WERI-Rb-1 (cell line): ENCODE results near the gene NRXN3.

Experiments used
- DNase-seq: peaks from one replicate; pipeline ENCODE4 v3.0.0-alpha.2; 2020
- H3K27ac ChIP-seq: fragments of 250-450 bp; sonication (Bioruptor Pico); 2 replicates; pipeline ENCODE4 v1.5.1; 2020; ENCODE audit warnings: mild to moderate bottlenecking, moderate library complexity
- H3K27me3 ChIP-seq: fragments of 250-450 bp; sonication (Bioruptor Pico); 2 replicates; pipeline ENCODE4 v1.5.1; 2021; ENCODE audit warnings: mild to moderate bottlenecking, low read depth, moderate library complexity; ENCODE audit not compliant: insufficient read depth, severe bottlenecking
- H3K36me3 ChIP-seq: fragments of 250-450 bp; sonication (Bioruptor Pico); 2 replicates; pipeline ENCODE4 v1.5.1; 2020; ENCODE audit warnings: mild to moderate bottlenecking, moderate library complexity
- H3K4me3 ChIP-seq: 2 replicates; pipeline ENCODE4 v1.5.1; 2011; ENCODE audit warnings: low read depth, mild to moderate bottlenecking, control low read depth, low read length
- H3K9me3 ChIP-seq: fragments of 250-450 bp; sonication (Bioruptor Pico); 2 replicates; pipeline ENCODE4 v1.5.1; 2021; ENCODE audit warnings: mild to moderate bottlenecking, moderate library complexity; ENCODE audit not compliant: severe bottlenecking
- TF ChIP-seq, protein P1 (sequence below): IDR thresholded peaks from 2 replicates; pipeline ENCODE4 v1.5.1; 2011; ENCODE audit warnings: low read depth, mild to moderate bottlenecking, control low read depth, inconsistent platforms, low read length

NRXN3 gene

DNA sequence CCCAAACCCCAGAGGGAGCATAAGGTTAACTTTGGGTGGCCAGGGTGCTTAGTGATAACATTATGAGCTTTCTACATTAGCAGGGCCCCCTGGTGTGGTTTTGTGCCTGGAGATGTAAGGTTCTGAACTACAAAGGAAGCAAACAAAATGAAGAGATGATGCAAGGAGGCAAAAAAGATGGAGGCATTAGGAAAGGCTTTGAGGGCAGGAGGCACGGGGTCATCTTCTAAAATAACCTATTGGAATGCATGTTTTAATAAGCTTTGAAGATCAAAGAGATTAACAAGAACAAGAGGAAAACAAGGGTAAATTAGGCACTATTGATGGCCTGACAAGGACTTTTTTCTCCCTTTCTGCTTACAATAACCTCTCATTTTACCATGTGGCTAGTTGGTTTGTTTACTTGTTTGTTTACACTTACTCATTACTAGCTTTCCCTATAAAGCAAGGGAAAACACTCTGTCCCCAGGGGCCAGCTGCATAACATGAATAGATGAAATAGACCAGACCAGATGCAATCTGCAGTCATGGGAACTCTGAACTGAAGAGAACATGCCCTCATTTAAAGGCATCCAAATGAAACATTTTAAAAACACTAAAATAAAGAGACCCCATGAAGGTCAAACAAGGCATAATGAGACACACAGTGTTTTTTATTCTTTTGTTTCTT is 1650.8 kb downstream of the NRXN3 start:
- no peak for DNase-seq
- Histone ChIP-seq H3K27me3 (no peaks in the 10 kb centered on the region), H3K9me3 (no peaks in the 10 kb centered on the region), H3K27ac (no peak overlapping the region), H3K4me3 (no peak overlapping the region), H3K36me3 (no peaks in the 10 kb centered on the region)
- TF ChIP-seq, protein P1, sequence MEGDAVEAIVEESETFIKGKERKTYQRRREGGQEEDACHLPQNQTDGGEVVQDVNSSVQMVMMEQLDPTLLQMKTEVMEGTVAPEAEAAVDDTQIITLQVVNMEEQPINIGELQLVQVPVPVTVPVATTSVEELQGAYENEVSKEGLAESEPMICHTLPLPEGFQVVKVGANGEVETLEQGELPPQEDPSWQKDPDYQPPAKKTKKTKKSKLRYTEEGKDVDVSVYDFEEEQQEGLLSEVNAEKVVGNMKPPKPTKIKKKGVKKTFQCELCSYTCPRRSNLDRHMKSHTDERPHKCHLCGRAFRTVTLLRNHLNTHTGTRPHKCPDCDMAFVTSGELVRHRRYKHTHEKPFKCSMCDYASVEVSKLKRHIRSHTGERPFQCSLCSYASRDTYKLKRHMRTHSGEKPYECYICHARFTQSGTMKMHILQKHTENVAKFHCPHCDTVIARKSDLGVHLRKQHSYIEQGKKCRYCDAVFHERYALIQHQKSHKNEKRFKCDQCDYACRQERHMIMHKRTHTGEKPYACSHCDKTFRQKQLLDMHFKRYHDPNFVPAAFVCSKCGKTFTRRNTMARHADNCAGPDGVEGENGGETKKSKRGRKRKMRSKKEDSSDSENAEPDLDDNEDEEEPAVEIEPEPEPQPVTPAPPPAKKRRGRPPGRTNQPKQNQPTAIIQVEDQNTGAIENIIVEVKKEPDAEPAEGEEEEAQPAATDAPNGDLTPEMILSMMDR, result no peak

DNA sequence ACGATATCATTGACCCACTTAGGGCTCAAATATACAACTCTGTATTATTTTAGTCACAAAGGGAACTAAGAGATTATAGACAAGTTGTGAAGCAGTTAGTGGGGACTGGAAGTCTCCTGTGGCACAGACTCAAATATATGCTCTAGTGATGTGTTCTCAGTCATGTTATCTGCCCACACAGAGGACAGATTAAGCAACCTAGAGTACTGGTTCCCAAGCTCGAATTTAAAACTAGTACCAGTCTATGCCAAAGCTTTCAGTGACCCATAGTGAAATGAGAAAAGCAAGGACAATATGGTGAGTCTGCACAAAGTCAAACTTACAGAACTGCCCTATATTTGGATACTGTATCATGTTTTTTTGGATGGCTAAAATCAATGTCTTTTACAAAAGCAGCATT is 1651.9 kb downstream of the NRXN3 start:
- TF ChIP-seq, protein P1, result no peak
- H3K27ac ChIP-seq, result no peak overlapping the region
- no peak for DNase-seq
- no peak overlapping the region for H3K4me3 ChIP-seq
- no peaks in the 10 kb centered on the region for H3K36me3 ChIP-seq
- no peaks in the 10 kb centered on the region for H3K27me3 ChIP-seq
- H3K9me3 ChIP-seq, result no peaks in the 10 kb centered on the region

DNA sequence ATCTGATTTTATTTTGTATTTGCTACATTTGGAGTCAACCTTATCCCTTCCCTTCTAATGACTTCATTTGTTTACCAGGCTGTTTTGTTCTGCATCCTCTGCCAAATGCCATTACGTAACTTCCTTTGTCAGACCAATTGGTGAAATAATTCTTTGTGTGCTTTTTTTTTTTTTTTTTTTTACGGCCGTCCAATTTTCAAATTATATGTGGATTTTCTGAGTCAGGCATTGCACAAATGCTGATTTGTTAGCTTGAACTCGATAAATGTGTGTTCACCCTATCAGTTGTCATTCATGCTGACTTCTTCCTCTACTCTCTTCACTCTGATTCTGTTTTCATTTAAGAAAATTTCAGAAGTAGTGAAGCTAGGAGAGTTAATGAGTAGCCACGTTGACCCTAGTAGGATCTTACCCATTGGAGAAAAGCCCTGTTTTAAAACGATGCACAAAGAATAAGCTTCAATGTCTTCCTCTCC is 1654.9 kb downstream of the NRXN3 start:
- no peak for DNase-seq
- Histone ChIP-seq H3K9me3 (no peaks in the 10 kb centered on the region), H3K27me3 (no peaks in the 10 kb centered on the region), H3K27ac (no peak overlapping the region), H3K36me3 (no peaks in the 10 kb centered on the region), H3K4me3 (no peak overlapping the region)
- TF ChIP-seq, protein P1, result no peak

DNA sequence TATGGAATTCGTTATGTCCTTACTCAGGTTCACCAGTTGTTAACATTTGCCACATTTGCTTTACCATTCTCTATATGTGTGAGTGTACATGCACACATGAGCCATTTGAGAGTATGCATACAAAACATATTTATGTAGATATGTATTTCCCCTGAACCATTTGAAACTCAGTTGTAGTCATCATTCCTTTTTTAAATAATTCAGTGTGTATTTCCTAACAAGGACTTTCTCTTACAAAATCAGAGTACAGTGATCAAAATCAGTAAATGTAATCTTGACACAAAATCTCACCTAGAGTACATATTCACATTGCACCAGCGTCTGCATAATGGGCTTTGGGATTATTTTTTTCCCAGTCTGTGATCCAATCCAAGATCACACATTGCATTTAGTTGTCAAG is 1656.2 kb downstream of the NRXN3 start:
- no peaks in the 10 kb centered on the region for H3K27me3 ChIP-seq
- no peaks in the 10 kb centered on the region for H3K36me3 ChIP-seq
- DNase-seq, result no peak
- no peaks in the 10 kb centered on the region for H3K9me3 ChIP-seq
- TF ChIP-seq, protein P1, result no peak
- H3K4me3 ChIP-seq, result no peak overlapping the region
- no peak overlapping the region for H3K27ac ChIP-seq

- Histone ChIP-seq H3K27me3 (no peaks in the 10 kb centered on the region), H3K9me3 (no peaks in the 10 kb centered on the region), H3K36me3 (no peaks in the 10 kb centered on the region), H3K4me3 (no peak overlapping the region), H3K27ac (no peak overlapping the region)
- DNase-seq, result no peak
- TF ChIP-seq, protein P1, result no peak
These were observed 1659.4 kb downstream of the NRXN3 start for GRCh38 chr14:79829405-79830166.
